Esophagus squamous epithelium (tissue), 4 donors: ENCODE data around the gene SLC51A.

Source experiments
- CTCF ChIP-seq, 6 experiments: fragments of 450-650 bp in 4 of 6; fragments of 200-600 bp in 2 of 6; sonication (generic) in 2 of 6; IDR thresholded peaks; one replicate each; pipeline ENCODE4 v1.5.1; 2016 to 2019; ENCODE audit warnings: antibody characterized with exemption in 6 of 6, mild to moderate bottlenecking in 4 of 6, moderate library complexity in 4 of 6
- POLR2A ChIP-seq, 4 donors: fragments of 450-650 bp; IDR thresholded peaks; one replicate each; pipeline ENCODE4 v1.6.1; 2017; ENCODE audit warnings: antibody characterized with exemption in 4 of 4, mild to moderate bottlenecking in 4 of 4, moderate library complexity in 3 of 4

DNA sequence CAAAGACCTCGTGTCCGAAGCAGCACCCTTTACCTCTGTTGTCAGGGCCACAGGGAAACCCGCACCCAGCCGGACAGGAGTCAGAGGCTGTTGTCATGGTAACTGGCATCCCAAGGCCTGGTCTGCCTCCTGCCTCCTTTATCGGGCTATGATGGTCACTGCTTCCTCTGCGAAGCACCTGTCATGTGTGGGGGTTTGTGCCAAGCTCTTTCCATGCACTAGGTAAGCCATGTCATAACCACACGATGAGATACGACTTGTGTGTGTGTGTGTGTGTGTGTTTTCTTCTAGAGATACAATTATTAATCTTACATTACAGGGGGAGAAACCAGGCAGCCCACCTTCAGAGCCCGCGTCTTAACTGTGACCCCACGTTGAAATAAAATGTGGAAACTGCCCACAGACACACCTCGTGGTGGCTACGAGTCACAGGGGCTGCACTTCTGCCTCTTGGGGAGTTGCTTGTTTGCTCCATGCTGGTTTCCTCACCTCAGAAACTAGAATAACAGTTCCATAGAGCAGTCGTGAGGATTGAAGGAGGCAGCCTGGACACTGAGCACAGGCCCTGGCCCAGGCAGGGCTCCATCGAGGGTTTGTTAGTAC, 23.1 kb upstream of the SLC51A start:
- TF ChIP-seq CTCF (IDR thresholded peaks at IDR 0.05) (no peak), POLR2A (IDR thresholded peaks at IDR 0.05) (no peak)
